Left renal pelvis (tissue), 4 donors: ENCODE data around the gene B4GALT2. TPM values are rescaled to one million over a fixed set of nuclear protein-coding genes. Genes with fewer than 3 reads are reported as not detected.

Experiments used
- DNase-seq, 4 donors: peaks; one replicate each; pipeline ENCODE4 v3.0.0-alpha.2; 2013; ENCODE audit warnings: low read depth in 4 of 4, low spot score in 3 of 4
- polyA plus RNA-seq, 4 donors: library from polyadenylated mRNA; unstranded; fragments of 120-200 nt; gene quantifications; one replicate each; pipeline ENCODE4 v1.2.1, GENCODE V29; 2013; ENCODE audit not compliant: insufficient read length in 4 of 4

Gene B4GALT2
- polyA plus RNA-seq, 4 donors = 36.3 to 55.4 (median 41.8) TPM

DNA sequence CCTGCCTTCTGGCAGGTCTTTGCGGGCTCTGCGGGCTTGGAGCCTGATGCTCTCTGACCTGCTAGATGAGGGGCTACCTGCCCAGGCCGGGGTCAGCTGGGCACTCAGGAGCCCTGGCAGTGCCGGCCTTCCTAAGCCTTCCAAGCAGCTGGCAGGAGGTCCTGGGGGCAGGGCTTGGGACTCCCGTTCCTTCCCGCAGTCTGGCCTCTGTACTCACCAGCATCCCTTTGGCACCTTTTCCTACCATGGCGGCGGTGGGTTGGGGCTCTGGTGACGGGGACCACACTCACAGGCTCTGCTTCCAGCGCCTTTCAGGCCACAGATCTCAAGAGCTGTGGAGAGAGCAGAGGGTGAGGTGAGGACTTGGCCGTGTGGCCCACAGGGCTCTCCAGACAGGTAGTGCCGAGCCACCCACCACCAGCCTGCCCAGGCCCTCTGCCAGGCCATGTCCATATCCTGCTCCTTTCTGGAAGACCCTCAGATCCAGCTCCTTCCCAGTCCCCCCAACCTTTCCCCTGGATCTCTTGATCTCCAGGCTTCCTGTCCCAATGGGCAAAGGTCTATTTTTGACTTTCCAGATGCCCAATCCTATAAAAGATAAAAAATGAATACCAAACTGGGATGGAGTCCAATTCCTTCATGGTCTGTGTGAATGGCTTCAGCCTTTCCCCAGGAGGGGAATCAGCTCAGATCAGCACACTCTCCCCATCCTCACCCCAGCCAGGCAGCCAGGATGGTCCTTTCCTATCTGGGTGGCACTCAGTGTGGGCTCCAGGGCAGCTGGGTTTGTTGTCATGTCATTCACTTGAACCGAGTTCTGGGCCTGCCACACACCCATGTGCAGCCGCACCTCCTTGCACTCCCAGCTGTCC, 45.3 kb downstream of the B4GALT2 start:
- no peak for DNase-seq

- DNase-seq = no peak
Observed at GRCh38 chr1:44024903-44025525, 46.0 kb downstream of the B4GALT2 start.

DNA sequence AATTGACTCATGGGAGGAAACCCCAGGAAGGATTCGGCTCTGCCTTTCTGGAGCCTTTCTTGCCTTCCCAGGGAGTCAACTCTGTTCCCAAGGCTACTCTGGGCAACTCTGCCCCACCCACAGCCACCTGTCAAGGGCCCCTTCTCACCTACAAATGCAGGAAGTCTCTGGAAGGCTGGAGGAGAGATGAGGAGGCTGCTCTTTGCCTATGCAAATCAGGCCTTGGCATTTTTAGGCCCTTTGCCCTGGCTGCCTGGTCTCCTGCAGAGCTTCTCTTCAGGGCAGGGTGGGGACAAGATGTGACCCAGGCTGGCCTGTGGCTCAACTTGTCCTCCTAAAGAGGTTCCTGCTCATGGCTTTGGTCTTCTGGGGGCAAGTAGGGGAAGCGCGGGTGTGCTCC, 46.8 kb downstream of the B4GALT2 start:
- DNase-seq = no peak

DNA sequence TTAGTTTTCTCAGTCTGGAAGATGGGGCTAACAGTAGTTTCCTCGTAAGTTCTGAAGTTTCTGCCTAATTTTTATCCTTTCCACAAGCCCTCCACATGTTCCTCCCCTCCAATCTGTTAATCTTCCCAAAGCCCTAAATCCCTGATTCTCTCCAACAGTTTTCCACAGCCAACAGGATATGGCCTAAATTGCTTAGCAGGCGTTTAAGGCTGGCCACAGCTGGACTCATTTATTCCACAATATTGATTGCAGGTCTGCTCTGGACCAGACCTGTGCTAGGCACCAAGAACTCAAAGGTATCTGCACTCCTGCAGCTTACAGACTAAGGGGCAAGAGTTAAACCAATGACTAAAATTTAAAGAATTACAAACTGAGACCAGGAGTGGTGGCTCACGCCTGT, 48.3 kb downstream of the B4GALT2 start:
- no peak for DNase-seq

GRCh38 chr1:44029260-44029910, 50.4 kb downstream of the B4GALT2 start:
- peak in 1 of 4 donors; percentile 16 for DNase-seq

- peak; percentile 59 to 81 (median 72) for DNase-seq
Observed at GRCh38 chr1:44029911-44030604, 51.0 kb downstream of the B4GALT2 start.

- DNase-seq = peak in 2 of 4 donors; percentile 22 to 24
Observed at GRCh38 chr1:44030605-44031251, 51.7 kb downstream of the B4GALT2 start.

DNA sequence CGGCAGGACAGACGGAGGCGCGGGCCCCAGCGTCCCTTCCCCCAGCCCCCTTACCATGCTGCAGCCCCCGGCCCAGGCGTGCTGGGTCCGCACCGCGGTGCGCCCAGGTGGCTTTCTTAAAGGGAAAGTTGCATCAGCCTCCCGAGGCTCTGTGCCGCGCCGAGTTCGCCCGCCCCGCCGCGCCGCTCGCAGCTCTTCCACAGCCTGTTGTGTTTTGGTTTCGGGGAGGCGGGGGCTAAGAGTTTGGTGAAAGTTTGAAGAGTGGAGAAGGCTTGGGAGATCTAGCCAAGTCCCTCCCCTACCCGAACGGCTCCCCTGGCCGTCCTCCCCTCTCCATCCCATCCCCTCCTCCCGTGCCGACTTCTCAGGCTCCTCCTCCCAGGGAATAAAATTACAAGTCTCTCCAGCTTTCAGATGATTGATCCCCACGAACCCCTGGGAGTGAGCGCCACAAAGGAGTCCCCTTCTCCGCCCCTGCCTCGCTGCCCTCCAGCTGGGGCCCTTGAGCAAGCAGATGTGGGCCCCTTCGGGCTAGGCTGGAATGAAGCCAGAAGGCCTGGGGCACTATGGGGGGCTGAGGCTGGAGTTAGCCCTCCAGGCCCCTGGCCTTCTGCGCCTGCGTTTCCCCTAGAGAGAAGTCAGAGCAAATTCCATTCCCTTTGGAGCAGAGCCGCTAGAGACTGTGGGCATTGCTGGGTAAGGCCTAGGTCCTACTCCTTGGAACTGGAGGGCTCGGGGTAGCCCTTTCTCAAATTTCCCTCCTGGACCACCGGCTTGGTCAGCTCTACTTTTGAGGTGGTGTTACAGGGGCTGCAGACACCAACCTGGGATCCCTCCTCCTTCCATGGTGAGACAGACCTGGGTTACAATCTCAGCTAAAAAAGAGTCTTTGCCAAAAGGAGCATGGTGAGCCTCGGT, 52.5 kb downstream of the B4GALT2 start, which contains the start of gene SLC6A9:
TSS of gene SLC6A9 (minus strand) at position 211 of the 918 bp plus-strand sequence. CDS start 7,185 bp downstream, outside the sequence.
- peak in 3 of 4 donors; percentile 32 to 51 (median 42) for DNase-seq

GRCh38 chr1:44032170-44032790, 53.3 kb downstream of the B4GALT2 start:
- DNase-seq = no peak

- DNase-seq = no peak
Observed at GRCh38 chr1:44033041-44033575, 54.1 kb downstream of the B4GALT2 start.

DNA sequence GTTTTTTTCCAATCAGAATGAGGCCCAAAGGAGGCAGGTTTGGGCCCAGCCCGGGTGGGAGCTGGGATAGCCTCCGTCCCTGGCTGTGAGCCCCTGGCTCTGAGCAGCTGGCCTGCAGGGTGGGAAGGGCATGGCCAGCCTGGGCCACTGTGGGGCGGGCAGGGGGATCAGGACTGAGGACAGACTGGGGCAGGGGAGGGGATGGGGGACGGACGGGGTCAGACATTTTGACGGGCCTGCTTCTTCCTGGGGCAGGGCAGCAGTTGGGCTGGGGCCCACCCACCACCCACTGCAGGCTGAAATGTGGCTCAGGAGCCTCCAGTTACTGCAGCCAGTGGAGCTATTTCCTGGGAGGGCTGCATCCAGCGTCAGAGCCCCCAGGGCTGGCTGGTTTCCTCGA, 54.7 kb downstream of the B4GALT2 start:
- no peak for DNase-seq

DNA sequence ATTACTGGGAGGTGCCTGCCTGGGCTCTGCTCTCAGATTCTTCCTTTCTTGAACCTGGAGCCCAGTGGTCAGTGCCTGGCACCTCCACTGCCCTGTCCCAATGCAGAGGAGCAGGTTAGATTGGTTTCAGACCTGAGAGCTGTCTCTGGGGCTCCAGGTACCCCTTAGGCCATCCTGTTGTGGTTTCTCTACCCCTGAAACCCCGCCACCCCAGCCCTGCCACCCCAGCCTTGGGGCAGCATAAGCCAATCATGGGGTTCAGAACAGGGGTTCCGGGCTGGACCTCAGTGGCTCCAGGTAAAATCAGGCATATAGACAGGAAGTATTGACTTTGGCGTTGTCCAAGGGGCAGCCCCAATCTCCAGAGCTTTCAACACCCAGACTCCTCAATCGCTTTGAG, 55.4 kb downstream of the B4GALT2 start:
- no peak for DNase-seq

DNA sequence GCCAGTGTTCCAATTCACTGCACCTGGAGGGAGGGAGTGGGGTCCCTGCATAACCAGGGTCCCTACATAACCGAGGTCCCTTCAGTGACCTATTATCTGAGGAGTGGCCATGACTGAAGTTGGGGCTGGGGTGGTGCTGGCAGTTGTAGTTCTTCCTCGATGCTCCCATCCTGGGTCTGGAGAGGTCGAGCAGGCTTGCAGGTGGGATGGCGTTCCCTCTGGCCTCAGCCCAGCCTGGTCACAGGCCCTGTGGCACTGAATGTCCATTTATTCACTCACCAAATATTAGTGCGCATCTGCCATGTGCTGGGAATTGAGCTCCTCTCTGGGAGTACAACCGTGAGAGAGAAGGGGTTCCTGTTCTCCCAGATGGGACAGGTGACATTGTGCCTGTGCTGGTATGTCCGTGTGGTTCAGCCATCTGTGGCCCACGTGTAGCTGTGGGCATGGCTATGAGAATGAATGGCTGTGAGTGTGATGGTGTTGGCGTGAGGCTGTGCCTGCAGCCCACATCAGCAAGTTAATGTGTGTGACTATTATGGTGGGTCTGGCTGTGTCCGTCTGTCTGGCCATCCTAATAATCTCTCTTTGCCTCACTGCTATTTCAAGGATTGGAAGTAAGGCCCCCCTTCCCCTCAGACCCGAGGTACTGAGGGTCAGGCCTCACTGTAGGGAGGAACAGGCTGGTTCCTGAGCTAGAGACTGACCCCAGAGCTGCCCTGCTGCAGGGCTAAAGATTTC, 56.1 kb downstream of the B4GALT2 start:
- DNase-seq = no peak

- DNase-seq = no peak
Observed at GRCh38 chr1:44035726-44036408, 56.9 kb downstream of the B4GALT2 start.

- DNase-seq = peak in 3 of 4 donors; percentile 24 to 32 (median 32)
Observed at GRCh38 chr1:44036409-44037139, 57.6 kb downstream of the B4GALT2 start.

DNA sequence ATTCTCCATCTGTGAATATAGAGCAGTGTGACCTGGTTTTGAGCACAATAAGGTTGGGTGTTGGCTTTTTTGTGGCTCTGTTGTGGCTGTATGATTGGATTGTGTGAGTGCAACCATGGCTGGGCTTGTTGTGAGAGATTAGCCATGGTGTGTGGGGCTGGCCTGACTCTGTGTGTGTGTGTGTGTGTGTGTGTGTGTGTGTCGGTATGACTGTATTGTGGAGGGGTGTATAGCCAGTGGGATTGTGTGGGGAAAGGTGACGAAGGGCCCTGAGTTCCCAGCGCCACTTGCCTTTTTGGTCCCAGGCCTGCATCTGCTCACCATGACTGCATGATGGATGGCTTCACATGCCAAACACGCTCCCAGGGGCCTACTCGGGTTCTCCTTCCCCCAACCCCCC, 58.1 kb downstream of the B4GALT2 start:
- DNase-seq = no peak
